ENCODE measurements around the gene NTMT1.

NTMT1 gene

GRCh38 chr9:129637673-129638439, 11.9 kb downstream of the NTMT1 start:
- no peaks in the 10 kb centered on the region for H3K9me3 ChIP-seq
- TF ChIP-seq, protein P1, sequence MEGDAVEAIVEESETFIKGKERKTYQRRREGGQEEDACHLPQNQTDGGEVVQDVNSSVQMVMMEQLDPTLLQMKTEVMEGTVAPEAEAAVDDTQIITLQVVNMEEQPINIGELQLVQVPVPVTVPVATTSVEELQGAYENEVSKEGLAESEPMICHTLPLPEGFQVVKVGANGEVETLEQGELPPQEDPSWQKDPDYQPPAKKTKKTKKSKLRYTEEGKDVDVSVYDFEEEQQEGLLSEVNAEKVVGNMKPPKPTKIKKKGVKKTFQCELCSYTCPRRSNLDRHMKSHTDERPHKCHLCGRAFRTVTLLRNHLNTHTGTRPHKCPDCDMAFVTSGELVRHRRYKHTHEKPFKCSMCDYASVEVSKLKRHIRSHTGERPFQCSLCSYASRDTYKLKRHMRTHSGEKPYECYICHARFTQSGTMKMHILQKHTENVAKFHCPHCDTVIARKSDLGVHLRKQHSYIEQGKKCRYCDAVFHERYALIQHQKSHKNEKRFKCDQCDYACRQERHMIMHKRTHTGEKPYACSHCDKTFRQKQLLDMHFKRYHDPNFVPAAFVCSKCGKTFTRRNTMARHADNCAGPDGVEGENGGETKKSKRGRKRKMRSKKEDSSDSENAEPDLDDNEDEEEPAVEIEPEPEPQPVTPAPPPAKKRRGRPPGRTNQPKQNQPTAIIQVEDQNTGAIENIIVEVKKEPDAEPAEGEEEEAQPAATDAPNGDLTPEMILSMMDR (IDR thresholded peaks at IDR 0.05): no peak
- H3K27ac ChIP-seq: no peak overlapping the region
- H3K4me3 ChIP-seq (ENCODE audit: low read depth in 1 of 2, low read length in 1 of 2): no peak overlapping the region
- H3K36me3 ChIP-seq: peaks cover 65% of the 10 kb centered on the region
- H3K4me1 ChIP-seq (ENCODE audit: control insufficient read depth in 1 of 2, insufficient read depth in 1 of 2, low read depth in 1 of 2, low read length in 1 of 2): peaks cover 22 to 26% of the 10 kb centered on the region in 2 experiments
- H3K27me3 ChIP-seq: no peaks in the 10 kb centered on the region

- Histone ChIP-seq H3K4me1 (ENCODE audit: control insufficient read depth in 1 of 2, insufficient read depth in 1 of 2, low read depth in 1 of 2, low read length in 1 of 2) (peaks cover 22 to 26% of the 10 kb centered on the region in 2 experiments), H3K4me3 (ENCODE audit: low read depth in 1 of 2, low read length in 1 of 2) (no peak overlapping the region), H3K27ac (no peak overlapping the region), H3K9me3 (no peaks in the 10 kb centered on the region), H3K27me3 (no peaks in the 10 kb centered on the region), H3K36me3 (peaks cover 54% of the 10 kb centered on the region)
- TF ChIP-seq, protein P1 (IDR thresholded peaks at IDR 0.05): no peak
These were observed 13.2 kb downstream of the NTMT1 start for GRCh38 chr9:129639034-129639630.

DNA sequence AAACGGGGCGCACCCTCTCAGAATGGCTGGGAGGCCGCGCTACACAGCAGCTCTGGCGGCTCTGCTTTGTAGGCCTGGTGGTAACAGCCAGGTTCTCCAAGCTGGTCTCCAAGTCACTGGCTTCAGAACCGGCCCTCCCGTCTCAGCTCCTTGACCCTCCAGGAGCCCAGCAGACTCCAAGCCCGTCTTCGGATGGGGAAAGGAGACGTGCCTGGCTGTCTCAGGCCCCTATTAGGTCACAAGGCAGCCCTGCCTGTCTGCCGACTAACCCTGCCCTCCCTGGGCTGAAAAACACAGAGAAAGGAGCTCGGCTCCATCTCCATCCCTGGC, 13.8 kb downstream of the NTMT1 start:
- Histone ChIP-seq H3K36me3 (peaks cover 48% of the 10 kb centered on the region), H3K27me3 (no peaks in the 10 kb centered on the region), H3K27ac (no peak overlapping the region), H3K9me3 (no peaks in the 10 kb centered on the region), H3K4me1 (ENCODE audit: control insufficient read depth in 1 of 2, insufficient read depth in 1 of 2, low read depth in 1 of 2, low read length in 1 of 2) (peaks cover 22 to 26% of the 10 kb centered on the region in 2 experiments), H3K4me3 (ENCODE audit: low read depth in 1 of 2, low read length in 1 of 2) (no peak overlapping the region)
- TF ChIP-seq, protein P1 (IDR thresholded peaks at IDR 0.05): no peak

DNA sequence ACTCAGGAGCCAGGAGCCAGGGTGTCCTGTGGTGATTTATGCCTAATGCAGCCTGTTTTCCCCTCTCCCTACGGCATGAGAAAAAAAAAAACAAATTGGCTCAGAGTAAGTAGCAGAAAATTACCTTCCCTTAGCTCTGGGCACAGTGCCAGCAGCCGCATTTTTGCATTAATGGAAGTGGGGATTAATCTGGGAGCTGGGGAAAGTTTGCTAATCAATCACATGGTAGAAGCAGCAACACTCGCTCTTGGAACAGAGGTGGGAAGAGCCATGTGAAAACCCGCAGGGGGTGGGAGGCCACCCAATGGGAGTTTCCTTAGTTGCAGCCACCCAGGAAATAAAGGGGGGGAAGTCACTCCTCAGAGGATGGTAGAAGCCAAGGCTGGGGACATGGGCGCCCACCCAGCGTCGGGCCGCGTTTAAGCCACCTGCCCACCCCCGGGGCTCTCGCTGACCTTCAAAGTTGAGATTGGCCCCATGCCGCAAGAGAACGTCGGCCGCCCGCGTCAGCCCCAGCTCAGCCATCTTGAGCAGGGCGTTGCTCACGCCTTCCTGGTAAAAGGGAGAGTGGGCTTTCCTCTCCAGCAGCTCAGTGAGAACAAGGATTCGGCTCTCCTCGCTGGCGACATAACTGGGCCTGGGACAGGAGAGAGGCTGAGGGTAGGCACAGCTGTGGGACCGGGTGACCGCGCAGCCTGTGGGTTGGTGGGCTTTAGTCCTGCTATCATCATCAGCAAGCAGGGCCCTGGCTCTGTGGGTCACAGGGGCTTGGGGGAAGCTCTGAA, 14.3 kb downstream of the NTMT1 start:
- H3K36me3 ChIP-seq: peaks cover 43% of the 10 kb centered on the region
- H3K9me3 ChIP-seq: no peaks in the 10 kb centered on the region
- no peaks in the 10 kb centered on the region for H3K27me3 ChIP-seq
- H3K27ac ChIP-seq: no peak overlapping the region
- peak overlapping the region in 1 of 2 experiments; percentile 76 for H3K4me3 ChIP-seq (ENCODE audit: low read depth in 1 of 2, low read length in 1 of 2)
- TF ChIP-seq, protein P1 (IDR thresholded peaks at IDR 0.05): no peak
- H3K4me1 ChIP-seq (ENCODE audit: control insufficient read depth in 1 of 2, insufficient read depth in 1 of 2, low read depth in 1 of 2, low read length in 1 of 2): peaks cover 22 to 26% of the 10 kb centered on the region in 2 experiments

DNA sequence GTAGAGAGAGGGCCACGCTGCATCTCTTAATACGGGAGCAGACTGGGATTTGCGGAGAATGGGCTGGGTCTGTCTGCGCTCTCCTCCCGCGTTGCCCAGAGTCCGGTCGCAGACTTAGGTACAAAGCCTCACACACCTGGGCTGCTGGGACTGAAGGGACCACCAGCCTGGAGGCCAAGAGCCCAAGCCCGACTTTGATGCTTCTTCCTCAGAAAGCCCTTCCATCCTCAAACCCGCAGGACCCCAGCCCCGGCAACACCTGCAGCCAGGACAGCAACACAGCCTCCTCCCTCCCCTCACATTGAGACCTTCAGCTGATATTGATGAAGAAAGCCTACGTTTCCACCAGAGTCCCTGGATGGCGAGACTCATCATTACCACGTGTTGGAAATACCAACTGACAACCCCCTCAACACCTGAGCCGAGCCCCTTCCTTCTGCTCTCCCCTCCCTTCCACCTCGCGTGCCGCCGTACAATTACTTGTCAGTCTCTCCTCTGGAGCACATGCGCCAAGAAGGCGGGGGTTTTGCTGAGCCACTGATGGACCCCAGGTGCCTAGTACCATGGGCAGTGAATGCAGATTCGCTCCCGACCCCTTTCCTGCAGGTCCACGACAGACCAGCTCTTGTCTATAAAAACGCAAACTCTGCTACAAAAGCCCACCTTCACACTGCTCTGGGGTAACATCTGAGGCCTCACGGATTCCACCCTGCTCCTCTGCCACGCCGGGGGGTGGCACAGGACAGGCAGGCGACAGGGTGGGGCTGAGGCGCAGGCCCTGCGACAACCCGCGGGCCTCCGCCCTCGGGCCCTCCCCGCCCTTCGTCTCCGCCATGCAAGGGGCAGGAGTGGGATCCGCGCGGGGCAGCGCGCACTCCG, 15.1 kb downstream of the NTMT1 start:
- TF ChIP-seq, protein P1 (IDR thresholded peaks at IDR 0.05): no peak
- no peaks in the 10 kb centered on the region for H3K27me3 ChIP-seq
- H3K4me1 ChIP-seq (ENCODE audit: control insufficient read depth in 1 of 2, insufficient read depth in 1 of 2, low read depth in 1 of 2, low read length in 1 of 2): peaks cover 22 to 26% of the 10 kb centered on the region in 2 experiments
- peaks cover 34% of the 10 kb centered on the region for H3K36me3 ChIP-seq
- peak overlapping the region; percentile 86 for H3K27ac ChIP-seq
- peak overlapping the region; percentile 76 to 83 for H3K4me3 ChIP-seq (ENCODE audit: low read depth in 1 of 2, low read length in 1 of 2)
- H3K9me3 ChIP-seq: no peaks in the 10 kb centered on the region

Data from neutrophil (primary cell).